ENCODE data around the gene KCNIP1. TPM values are rescaled to one million over a fixed set of nuclear protein-coding genes. Genes with fewer than 3 reads are reported as not detected.

Gene KCNIP1
- total RNA-seq, 1 donor from 2014 or later = 5.3 TPM

DNA sequence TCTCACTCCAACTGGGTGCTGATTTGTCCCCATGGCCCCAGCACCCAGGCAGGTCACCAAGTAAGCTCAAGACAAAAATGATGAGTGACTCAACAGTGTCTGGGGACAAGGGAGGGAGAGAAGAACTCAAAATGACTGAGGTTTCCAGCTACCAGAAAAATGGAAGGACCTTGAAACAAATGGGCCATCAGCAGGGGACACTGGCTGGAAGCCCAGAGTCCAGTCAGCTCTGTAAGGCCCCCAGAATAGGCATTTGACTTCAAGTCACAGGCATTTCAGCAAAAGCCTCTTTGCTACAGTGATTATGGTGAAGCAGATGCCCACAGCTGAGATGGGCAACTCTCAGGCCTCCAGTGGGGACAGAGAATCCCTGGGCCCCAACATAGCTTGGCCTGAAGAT is 140.7 kb downstream of the KCNIP1 start:
- no peak for TF ChIP-seq CTCF (conservative IDR thresholded peaks at IDR 0.05)
- peaks cover 32% of the 10 kb centered on the region for H3K27me3 Mint-ChIP-seq
- H3K9me3 Mint-ChIP-seq = no peaks in the 10 kb centered on the region
- no peak for DNase-seq (ENCODE audit: extremely low spot score, unreplicated experiment)
- H3K36me3 Mint-ChIP-seq = no peaks in the 10 kb centered on the region
- H3K4me1 Mint-ChIP-seq (ENCODE audit: unreplicated experiment) = no peaks in the 10 kb centered on the region
- no peak overlapping the region for H3K27ac Mint-ChIP-seq
- no peak overlapping the region for H3K4me3 Mint-ChIP-seq

GRCh38 chr5:170648541-170648940 is 144.7 kb downstream of the KCNIP1 start:
- H3K27ac Mint-ChIP-seq = no peak overlapping the region
- no peak for DNase-seq (ENCODE audit: extremely low spot score, unreplicated experiment)
- no peaks in the 10 kb centered on the region for H3K36me3 Mint-ChIP-seq
- no peak for TF ChIP-seq CTCF (conservative IDR thresholded peaks at IDR 0.05)
- H3K27me3 Mint-ChIP-seq = peaks cover 37% of the 10 kb centered on the region
- no peak overlapping the region for H3K4me3 Mint-ChIP-seq
- H3K9me3 Mint-ChIP-seq = no peaks in the 10 kb centered on the region
- H3K4me1 Mint-ChIP-seq (ENCODE audit: unreplicated experiment) = peaks cover 7% of the 10 kb centered on the region

- Mint-ChIP-seq H3K4me3 (no peak overlapping the region), H3K27ac (no peak overlapping the region), H3K4me1 (ENCODE audit: unreplicated experiment) (peaks cover 7% of the 10 kb centered on the region), H3K36me3 (no peaks in the 10 kb centered on the region), H3K9me3 (no peaks in the 10 kb centered on the region), H3K27me3 (peaks cover 27% of the 10 kb centered on the region)
- DNase-seq (ENCODE audit: extremely low spot score, unreplicated experiment) = no peak
- no peak for TF ChIP-seq CTCF (conservative IDR thresholded peaks at IDR 0.05)
Measured at GRCh38 chr5:170650850-170651249, 147.0 kb downstream of the KCNIP1 start.

GRCh38 chr5:170651604-170652277 is 147.9 kb downstream of the KCNIP1 start:
- peaks cover 24% of the 10 kb centered on the region for H3K27me3 Mint-ChIP-seq
- H3K36me3 Mint-ChIP-seq = no peaks in the 10 kb centered on the region
- no peak overlapping the region for H3K4me3 Mint-ChIP-seq
- peaks cover 7% of the 10 kb centered on the region for H3K4me1 Mint-ChIP-seq (ENCODE audit: unreplicated experiment)
- H3K9me3 Mint-ChIP-seq = no peaks in the 10 kb centered on the region
- TF ChIP-seq CTCF (conservative IDR thresholded peaks at IDR 0.05) = no peak
- no peak for DNase-seq (ENCODE audit: extremely low spot score, unreplicated experiment)
- no peak overlapping the region for H3K27ac Mint-ChIP-seq

GRCh38 chr5:170655476-170655875 is 151.7 kb downstream of the KCNIP1 start:
- Mint-ChIP-seq H3K4me1 (ENCODE audit: unreplicated experiment) (peaks cover 7% of the 10 kb centered on the region), H3K9me3 (no peaks in the 10 kb centered on the region), H3K4me3 (no peak overlapping the region), H3K27me3 (peaks cover 8% of the 10 kb centered on the region), H3K36me3 (no peaks in the 10 kb centered on the region), H3K27ac (no peak overlapping the region)
- no peak for DNase-seq (ENCODE audit: extremely low spot score, unreplicated experiment)
- TF ChIP-seq CTCF (conservative IDR thresholded peaks at IDR 0.05) = no peak

Data from type B pancreatic cell (in vitro differentiated cells).